ENCODE data around the gene MLLT3. TPM values are rescaled to one million over a fixed set of nuclear protein-coding genes. Genes with fewer than 3 reads are reported as not detected.

Gene MLLT3
- total RNA-seq, 1 experiment from 2014 or later: 24.2 TPM

DNA sequence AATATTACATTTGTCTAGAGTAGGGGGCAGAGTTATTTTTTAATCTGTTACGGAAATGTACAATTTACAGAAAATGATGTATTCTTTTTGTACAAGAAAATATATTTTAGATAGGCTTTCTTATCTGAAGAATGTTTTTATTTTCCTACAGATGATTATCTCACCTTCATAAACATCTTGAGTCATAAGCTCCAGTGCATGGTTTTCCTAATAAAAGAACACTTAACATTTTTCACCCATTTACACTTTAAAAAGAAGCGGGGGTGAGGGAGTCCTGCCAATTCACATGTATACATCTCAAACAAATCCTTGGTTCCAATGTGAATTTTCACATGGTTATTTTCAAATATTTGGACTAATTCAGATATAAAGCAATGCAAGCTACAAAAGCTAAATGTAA, 85.0 kb downstream of the MLLT3 start:
- BruUV-seq (replicated peaks): no TSS peak
- POLR2A ChIA-PET (ENCODE audit: low non-redundant PET): no interaction called here
- DNase-seq (ENCODE audit: low spot score): no peak

DNA sequence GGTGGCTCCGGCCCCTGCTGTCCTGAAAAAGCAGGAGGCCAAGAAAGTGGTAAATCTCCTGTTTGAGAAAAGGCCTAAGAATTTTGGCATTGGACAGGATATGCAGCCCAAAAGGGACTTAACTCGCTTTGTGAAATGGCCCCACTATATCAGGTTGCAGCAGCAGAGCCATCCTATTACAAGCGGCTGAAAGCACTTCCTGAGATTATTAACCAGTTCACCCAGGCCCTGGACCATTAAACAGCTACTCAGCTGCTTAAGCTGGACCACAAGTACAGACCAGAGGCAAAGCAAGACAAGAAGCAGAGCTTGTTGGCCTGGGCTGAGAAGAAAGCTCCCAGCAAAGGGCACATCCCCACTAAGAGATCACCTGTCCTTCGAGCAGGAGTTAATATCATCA, 89.7 kb downstream of the MLLT3 start:
- CTCF ChIA-PET: no interaction called here
- Histone ChIP-seq H3K4me3 (ENCODE audit: low read depth, low read length, poor library complexity, severe bottlenecking) (no peak overlapping the region), H3K36me3 (ENCODE audit: insufficient read depth, low read length, poor library complexity, severe bottlenecking) (no peaks in the 10 kb centered on the region)

More for the DNA sequence above, 85.0 kb downstream of the MLLT3 start:
- H3K4me1 ChIP-seq (ENCODE audit: insufficient read depth, low read length, poor library complexity, severe bottlenecking): peaks cover 8% of the 10 kb centered on the region
- no peaks in the 10 kb centered on the region for H3K27me3 ChIP-seq (replicated peaks; ENCODE audit: insufficient read depth, low read depth, low read length, poor library complexity)
- CTCF ChIA-PET: no interaction called here
- no peak overlapping the region for H3K4me3 ChIP-seq (ENCODE audit: low read depth, low read length, poor library complexity, severe bottlenecking)
- no peak for TF ChIP-seq EZH2 (IDR thresholded peaks at IDR 0.05; ENCODE audit: borderline replicate concordance, low read depth, low read length, poor library complexity, severe bottlenecking)
- TF ChIP-seq, protein P1, sequence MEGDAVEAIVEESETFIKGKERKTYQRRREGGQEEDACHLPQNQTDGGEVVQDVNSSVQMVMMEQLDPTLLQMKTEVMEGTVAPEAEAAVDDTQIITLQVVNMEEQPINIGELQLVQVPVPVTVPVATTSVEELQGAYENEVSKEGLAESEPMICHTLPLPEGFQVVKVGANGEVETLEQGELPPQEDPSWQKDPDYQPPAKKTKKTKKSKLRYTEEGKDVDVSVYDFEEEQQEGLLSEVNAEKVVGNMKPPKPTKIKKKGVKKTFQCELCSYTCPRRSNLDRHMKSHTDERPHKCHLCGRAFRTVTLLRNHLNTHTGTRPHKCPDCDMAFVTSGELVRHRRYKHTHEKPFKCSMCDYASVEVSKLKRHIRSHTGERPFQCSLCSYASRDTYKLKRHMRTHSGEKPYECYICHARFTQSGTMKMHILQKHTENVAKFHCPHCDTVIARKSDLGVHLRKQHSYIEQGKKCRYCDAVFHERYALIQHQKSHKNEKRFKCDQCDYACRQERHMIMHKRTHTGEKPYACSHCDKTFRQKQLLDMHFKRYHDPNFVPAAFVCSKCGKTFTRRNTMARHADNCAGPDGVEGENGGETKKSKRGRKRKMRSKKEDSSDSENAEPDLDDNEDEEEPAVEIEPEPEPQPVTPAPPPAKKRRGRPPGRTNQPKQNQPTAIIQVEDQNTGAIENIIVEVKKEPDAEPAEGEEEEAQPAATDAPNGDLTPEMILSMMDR (conservative IDR thresholded peaks at IDR 0.05; ENCODE audit: low read depth, low read length): no peak
- intact Hi-C loops (cut with micrococcal nuclease; ENCODE audit: unreplicated experiment): no loop called here
- H3K9me3 ChIP-seq (ENCODE audit: low read depth, low read length, poor library complexity, severe bottlenecking): peaks cover 3% of the 10 kb centered on the region
- no peaks in the 10 kb centered on the region for H3K36me3 ChIP-seq (ENCODE audit: insufficient read depth, low read length, poor library complexity, severe bottlenecking)
- no peak overlapping the region for H3K27ac ChIP-seq (ENCODE audit: low read depth, low read length, poor library complexity, severe bottlenecking)

DNA sequence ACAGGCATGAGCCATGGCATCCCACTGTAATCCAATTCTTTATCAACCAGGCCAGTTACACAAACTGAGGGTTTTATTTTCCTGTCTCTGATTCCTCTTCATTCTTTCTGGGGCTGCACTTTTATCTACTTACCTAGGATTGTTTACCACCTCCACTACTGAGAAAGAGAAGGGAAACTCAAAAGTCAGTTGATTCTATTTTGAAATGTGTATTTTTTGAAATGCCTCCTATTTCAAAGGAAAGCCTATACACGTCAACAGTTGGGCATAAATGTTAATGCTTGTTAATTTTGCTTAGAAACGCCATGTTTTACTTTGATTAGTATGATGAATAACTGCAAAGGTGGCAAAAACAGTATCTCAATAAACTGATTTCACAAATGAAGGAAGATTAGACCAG, 92.5 kb downstream of the MLLT3 start:
- CTCF ChIA-PET: no interaction called here
- intact Hi-C loops (cut with micrococcal nuclease; ENCODE audit: unreplicated experiment): no loop called here
- POLR2A ChIA-PET (ENCODE audit: low non-redundant PET): no interaction called here
- Histone ChIP-seq H3K27ac (ENCODE audit: low read depth, low read length, poor library complexity, severe bottlenecking) (no peak overlapping the region), H3K27me3 (replicated peaks; ENCODE audit: insufficient read depth, low read depth, low read length, poor library complexity) (no peaks in the 10 kb centered on the region), H3K4me3 (ENCODE audit: low read depth, low read length, poor library complexity, severe bottlenecking) (no peak overlapping the region), H3K36me3 (ENCODE audit: insufficient read depth, low read length, poor library complexity, severe bottlenecking) (no peaks in the 10 kb centered on the region), H3K9me3 (ENCODE audit: low read depth, low read length, poor library complexity, severe bottlenecking) (no peaks in the 10 kb centered on the region), H3K4me1 (ENCODE audit: insufficient read depth, low read length, poor library complexity, severe bottlenecking) (no peaks in the 10 kb centered on the region)
- no peak for DNase-seq (ENCODE audit: low spot score)
- TF ChIP-seq, protein P1 (conservative IDR thresholded peaks at IDR 0.05; ENCODE audit: low read depth, low read length): no peak
- TF ChIP-seq EZH2 (IDR thresholded peaks at IDR 0.05; ENCODE audit: borderline replicate concordance, low read depth, low read length, poor library complexity, severe bottlenecking): no peak
- no TSS peak for BruUV-seq (replicated peaks)

More for the DNA sequence above, 89.7 kb downstream of the MLLT3 start:
- no TSS peak for BruUV-seq (replicated peaks)
- Histone ChIP-seq H3K9me3 (ENCODE audit: low read depth, low read length, poor library complexity, severe bottlenecking) (no peaks in the 10 kb centered on the region), H3K27ac (ENCODE audit: low read depth, low read length, poor library complexity, severe bottlenecking) (no peak overlapping the region), H3K4me1 (ENCODE audit: insufficient read depth, low read length, poor library complexity, severe bottlenecking) (peaks cover 5% of the 10 kb centered on the region), H3K27me3 (replicated peaks; ENCODE audit: insufficient read depth, low read depth, low read length, poor library complexity) (no peaks in the 10 kb centered on the region)
- POLR2A ChIA-PET (ENCODE audit: low non-redundant PET): no interaction called here
- TF ChIP-seq, protein P1 (conservative IDR thresholded peaks at IDR 0.05; ENCODE audit: low read depth, low read length): no peak
- no peak for TF ChIP-seq EZH2 (IDR thresholded peaks at IDR 0.05; ENCODE audit: borderline replicate concordance, low read depth, low read length, poor library complexity, severe bottlenecking)
- intact Hi-C loops (cut with micrococcal nuclease; ENCODE audit: unreplicated experiment): no loop called here
- DNase-seq (ENCODE audit: low spot score): no peak
